HepG2 (cell line): ENCODE results near the gene NNAT.

Source experiments
- CTCF ChIP-seq: sonication (generic); formaldehyde crosslinking; IDR thresholded peaks from 2 replicates; pipeline ENCODE4 v1.5.0; 2020; ENCODE audit warnings: mild to moderate bottlenecking, missing genetic modification reagents, moderate library complexity
- EP300 ChIP-seq, 3 experiments: sonication (generic) in 1 of 3; formaldehyde crosslinking in 1 of 3; IDR thresholded peaks; 2 replicates each; pipeline versions ENCODE4 v1.5.1 to v1.6.1; 2011 to 2020; ENCODE audit warnings: low read depth in 2 of 3, low read length in 2 of 3, borderline replicate concordance in 1 of 3, improper control_type of control experiment in 1 of 3, mild to moderate bottlenecking in 1 of 3, missing genetic modification reagents in 1 of 3, moderate library complexity in 1 of 3
- FOXA1 ChIP-seq, 2 experiments: fragments of 450-650 bp in 1 of 2; sonication (generic) in 1 of 2; formaldehyde crosslinking in 1 of 2; IDR thresholded peaks; 2 replicates each; pipeline versions ENCODE4 v1.4.0 to v1.6.1; 2016 to 2020; ENCODE audit warnings: missing genetic modification reagents in 1 of 2
- HNF4G ChIP-seq, 2 experiments: sonication (generic) in 1 of 2; formaldehyde crosslinking in 1 of 2; IDR thresholded peaks; 2 replicates each; pipeline versions ENCODE4 v1.4.0 to v1.6.1; 2011 to 2020; ENCODE audit warnings: borderline replicate concordance in 2 of 2, low read depth in 2 of 2, mild to moderate bottlenecking in 2 of 2, low read length in 1 of 2, missing genetic modification reagents in 1 of 2, moderate library complexity in 1 of 2
- NFE2L1 ChIP-seq: sonication (generic); formaldehyde crosslinking; IDR thresholded peaks from 2 replicates; pipeline ENCODE4 v1.4.0; 2020; ENCODE audit warnings: missing genetic modification reagents, mild to moderate bottlenecking, borderline replicate concordance
- POLR2A ChIP-seq, 2 experiments: IDR thresholded peaks; 2 replicates each; pipeline ENCODE4 v1.6.1; 2011; ENCODE audit warnings: low read depth in 2 of 2, low read length in 2 of 2, mild to moderate bottlenecking in 1 of 2, moderate library complexity in 1 of 2; ENCODE audit not compliant: insufficient read depth in 1 of 2
- SOX5 ChIP-seq: IDR thresholded peaks from 2 replicates; pipeline ENCODE4 v1.6.1; 2016; ENCODE audit warnings: borderline replicate concordance
- ZNF34 ChIP-seq: sonication (generic); formaldehyde crosslinking; IDR thresholded peaks from 2 replicates; pipeline ENCODE4 v1.4.0; 2020; ENCODE audit warnings: mild to moderate bottlenecking, missing genetic modification reagents, borderline replicate concordance
- ZNF878 ChIP-seq: sonication (generic); formaldehyde crosslinking; IDR thresholded peaks from 2 replicates; pipeline ENCODE4 v1.8.1; 2023; ENCODE audit warnings: mild to moderate bottlenecking, missing genetic modification reagents, moderate library complexity

DNA sequence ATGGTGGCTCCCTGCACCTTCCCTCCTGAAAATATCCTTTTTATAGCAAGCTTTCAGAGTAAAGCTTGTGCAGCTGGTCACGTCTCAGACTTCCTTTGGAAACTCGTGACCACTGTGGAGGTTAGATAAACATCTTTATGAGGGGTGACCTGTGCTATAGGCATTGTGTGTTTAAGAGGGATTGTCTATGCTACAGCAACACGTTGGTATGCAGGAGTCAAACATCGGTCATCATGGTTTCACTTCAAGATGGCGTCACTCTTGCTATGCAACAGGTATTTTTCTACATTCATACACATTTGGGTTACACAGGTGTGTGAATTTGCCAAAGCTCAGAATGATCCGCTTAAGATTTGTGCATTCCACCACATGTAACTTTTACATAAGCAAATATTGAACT is 21.2 kb downstream of the NNAT start:
- TF ChIP-seq FOXA1 (IDR thresholded peaks at IDR 0.05) (no peak), FOXA1 (CRISPR knock-in tag; IDR thresholded peaks at IDR 0.05) (no peak), ZNF878 (CRISPR knock-in tag) (no peak), CTCF (CRISPR knock-in tag) (no peak), EP300 (IDR thresholded peaks at IDR 0.05; ENCODE audit: low read depth in 2 of 2, low read length in 2 of 2) (peak in 1 of 2 experiments; percentile 55; a peak in 1 of 4 replicates), EP300 (CRISPR knock-in tag; IDR thresholded peaks at IDR 0.05; ENCODE audit: borderline replicate concordance) (no peak), POLR2A (IDR thresholded peaks at IDR 0.05; ENCODE audit: insufficient read depth in 1 of 2, low read depth in 2 of 2, low read length in 2 of 2) (no peak), HNF4G (IDR thresholded peaks at IDR 0.05; ENCODE audit: borderline replicate concordance, low read depth, low read length) (no peak), HNF4G (CRISPR knock-in tag; IDR thresholded peaks at IDR 0.05; ENCODE audit: borderline replicate concordance, low read depth) (no peak), ZNF34 (CRISPR knock-in tag) (no peak), NFE2L1 (no peak), SOX5 (CRISPR knock-in tag) (peak; percentile 87; the same call in 1 of the 2 replicates)
